ENCODE measurements around the gene NRCAM.
A peak's percentile ranks its signal among the peaks of the same experiment; 100 is the strongest.

The NRCAM gene

DNA sequence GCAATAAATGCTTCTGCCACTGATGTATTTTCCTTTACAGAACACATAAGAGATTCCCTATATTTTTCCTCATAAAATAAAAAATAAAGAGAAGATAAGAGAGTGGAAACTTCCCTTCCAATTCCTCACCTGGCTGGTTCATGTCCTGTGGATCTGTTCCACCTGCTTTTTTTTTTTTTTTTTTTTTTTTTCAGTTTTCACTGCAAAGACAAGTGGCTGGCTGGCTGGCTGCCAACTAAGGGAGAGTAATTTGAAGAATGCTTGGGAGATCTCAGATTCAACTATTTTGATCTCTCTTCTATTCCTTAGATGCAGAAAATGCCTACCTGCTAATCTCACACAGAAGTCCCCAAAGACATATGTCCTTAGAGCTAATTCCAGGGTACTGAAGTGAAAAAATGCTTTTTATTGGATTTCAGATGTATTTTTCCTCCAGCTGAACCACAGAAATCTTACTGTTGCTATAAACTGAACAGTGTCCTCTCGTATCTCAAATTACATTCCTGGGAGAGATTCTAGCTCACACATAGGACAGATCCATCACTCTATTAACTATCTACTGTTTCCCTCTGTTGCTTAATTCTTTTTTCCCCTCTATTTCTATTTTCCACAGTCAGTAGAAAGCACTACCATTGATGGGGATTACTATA lies 120.8 kb downstream of the NRCAM start:
- peak; percentile 25 to 41 for DNase-seq

DNA sequence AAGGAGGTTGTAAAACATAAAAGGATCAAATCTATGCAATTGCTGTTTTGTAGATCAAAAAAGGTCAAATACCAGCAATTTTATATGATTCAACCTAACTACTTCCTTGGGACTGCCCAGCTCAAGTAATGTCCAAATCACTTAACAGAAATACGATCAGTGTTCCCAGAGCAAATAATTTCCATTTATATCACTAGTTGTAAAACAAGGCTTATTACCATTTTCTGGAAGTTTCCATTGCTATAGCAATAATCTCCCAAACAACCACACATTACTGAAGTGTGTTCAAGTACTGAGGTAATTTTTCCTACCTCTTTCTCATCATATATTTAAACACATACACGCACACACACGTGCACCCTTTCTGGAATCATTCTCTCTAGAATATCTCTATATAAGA lies 123.3 kb downstream of the NRCAM start:
- no peak for DNase-seq

DNA sequence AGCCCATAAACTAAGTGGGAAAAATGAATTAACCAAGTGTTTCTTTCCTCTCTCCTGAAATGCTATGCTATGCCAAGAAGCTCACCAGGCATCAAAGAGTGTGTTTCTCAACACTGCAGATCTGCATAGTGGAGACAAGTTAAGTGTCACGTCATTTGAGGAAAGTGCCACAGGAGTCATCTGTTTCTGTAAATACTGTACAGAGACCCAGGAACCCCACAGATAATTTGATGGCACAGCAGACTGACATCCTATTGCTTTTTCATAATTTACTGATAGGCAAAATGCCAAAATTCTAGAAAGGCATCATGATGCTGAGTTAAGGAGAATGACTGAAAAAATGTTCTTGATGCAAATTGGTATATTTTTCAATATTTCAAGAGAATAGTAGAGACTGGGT lies 124.3 kb downstream of the NRCAM start:
- no peak for DNase-seq

DNA sequence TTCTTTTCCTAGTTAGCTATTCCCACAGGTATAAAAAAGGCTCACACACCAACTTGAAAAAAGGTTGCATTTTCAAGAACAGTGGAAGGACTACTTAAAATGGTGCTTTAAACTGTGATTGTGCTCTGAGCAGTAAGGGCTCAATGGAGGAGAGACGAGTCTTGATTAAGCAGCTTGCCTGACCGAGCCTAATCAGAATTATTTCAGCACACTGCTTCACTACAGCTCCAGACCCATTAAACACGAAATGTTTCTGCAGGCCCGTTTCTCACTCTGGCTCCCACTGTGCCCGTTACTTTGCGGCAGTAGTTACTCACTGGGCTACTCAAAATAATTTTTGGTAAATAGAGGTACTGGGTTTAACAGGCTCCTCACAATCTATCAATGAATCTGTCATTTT lies 126.0 kb downstream of the NRCAM start:
- no peak for DNase-seq

DNA sequence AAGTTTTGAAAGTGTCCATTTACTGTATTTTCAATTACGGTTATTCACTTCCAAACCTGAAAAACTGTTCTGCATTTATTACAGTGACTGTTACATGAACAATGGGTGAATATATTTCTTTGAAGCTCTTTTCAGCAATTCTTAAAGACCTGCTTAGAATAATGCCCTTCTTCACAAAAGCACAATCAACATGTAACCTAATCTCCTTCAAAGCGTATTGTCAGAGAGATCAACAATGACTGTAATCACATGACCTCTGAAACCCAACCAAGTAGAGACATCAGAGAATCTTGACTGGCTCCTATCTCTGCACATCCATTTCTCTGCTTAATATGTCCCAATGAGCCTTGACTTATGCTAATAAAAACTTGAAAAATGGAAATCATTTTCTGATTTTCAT lies 126.7 kb downstream of the NRCAM start:
- DNase-seq = peak in 1 of 2 experiments; percentile 28

DNA sequence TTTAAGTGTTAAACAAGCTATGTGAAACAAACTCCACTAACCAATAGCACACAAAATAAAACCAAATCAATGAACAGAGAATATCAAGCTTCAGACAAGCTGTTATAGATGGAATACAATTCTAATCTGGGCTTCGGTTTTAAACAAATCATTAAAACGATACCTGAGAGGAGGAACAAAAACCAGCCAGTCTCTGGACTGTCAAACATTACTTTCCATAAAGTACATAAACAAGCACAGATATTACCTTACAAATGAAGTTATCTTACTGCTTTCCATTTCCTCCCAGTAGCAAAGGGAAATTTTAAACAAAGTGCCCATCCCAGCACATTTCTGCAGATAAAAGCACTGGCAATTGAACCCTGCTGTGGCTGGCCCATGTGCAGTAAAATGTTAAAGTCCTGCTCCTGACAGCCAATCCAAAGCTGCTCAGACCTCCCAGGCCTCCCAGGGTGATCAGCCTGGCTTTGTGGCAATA lies 128.0 kb downstream of the NRCAM start:
- DNase-seq = peak in 1 of 2 experiments; percentile 34

DNA sequence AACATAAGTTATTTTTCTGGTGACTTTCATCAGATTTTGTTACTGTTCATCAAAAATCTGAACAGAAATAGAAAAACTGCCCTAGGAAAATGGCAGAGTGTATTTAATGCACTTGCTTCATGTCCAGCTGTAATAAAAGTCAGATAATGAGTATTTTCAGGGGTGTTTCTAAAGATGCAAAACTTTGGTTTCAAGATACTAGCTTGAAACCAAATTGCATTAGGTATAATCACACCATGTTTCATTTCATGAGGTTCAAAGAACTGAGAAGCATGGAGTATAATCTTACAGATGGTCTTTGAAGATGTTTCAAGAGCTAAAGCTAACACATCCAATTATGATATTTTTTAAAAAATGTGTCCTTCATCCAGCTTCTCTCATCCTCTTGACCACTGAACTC lies 128.9 kb downstream of the NRCAM start:
- no peak for DNase-seq

DNA sequence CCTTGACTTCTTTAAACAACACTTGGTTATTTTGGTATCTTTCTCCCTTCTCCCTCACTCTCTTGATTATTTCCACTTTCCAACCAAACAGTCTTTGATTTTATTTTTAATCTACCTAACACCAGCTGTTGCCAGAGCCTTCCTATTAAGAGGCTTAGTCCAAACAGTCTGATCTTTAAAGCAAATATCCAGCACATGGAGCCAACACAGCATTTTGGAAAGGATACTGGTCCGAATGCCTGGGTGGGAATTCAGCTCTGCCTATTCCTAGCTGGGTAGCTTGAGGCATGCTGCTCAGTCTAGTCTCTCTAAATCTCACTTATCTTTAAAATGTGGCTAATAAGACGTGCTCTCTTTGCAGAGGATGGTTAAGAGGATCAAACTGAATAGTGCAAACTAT lies 129.3 kb downstream of the NRCAM start:
- DNase-seq = peak in 1 of 2 experiments; percentile 17

DNA sequence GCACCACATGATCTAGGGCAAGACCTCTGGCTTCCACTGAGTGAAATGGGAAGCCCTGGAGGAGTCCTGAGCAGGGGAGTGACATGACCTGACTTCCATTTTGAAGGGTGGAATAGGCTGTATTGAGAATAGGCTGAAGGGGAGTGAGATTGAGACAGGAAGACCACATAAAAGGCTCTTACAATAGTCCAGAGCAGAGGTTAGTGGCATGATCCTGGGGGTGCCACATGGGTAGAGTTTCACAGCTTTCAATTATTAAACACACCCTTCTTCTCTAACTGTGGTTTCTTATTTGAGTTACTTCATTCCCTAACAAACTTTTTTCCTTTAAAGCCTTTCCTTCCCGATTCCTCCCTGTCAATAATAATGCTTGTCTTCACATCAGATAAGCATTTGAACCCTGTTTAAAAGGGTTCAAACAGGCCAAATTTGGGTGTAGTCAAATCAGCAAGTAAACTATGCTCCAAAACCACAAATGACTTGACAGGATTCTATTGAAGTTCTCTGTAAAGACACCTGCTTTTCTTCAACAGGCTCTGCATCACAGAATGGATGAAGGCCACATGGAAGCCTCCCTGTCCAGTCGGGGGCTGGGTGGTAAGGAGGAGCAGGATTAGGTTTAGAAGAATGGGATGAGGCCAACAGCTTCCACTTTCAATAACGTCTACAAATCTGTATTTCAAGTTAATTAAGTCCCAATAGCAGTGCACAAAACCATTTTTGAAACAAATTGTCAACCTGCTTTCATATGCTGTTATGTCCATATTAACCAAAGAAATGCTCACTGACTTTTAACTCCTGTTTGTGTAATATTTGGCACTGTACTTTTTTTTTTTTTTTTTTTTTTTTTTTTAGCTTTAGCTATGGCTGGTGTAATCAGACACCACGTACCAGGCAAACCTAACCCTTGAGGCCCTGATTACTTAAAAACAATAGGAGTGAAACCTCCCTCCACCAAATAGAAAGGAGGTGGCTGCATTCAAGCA lies 131.9 kb downstream of the NRCAM start:
- DNase-seq = no peak

DNA sequence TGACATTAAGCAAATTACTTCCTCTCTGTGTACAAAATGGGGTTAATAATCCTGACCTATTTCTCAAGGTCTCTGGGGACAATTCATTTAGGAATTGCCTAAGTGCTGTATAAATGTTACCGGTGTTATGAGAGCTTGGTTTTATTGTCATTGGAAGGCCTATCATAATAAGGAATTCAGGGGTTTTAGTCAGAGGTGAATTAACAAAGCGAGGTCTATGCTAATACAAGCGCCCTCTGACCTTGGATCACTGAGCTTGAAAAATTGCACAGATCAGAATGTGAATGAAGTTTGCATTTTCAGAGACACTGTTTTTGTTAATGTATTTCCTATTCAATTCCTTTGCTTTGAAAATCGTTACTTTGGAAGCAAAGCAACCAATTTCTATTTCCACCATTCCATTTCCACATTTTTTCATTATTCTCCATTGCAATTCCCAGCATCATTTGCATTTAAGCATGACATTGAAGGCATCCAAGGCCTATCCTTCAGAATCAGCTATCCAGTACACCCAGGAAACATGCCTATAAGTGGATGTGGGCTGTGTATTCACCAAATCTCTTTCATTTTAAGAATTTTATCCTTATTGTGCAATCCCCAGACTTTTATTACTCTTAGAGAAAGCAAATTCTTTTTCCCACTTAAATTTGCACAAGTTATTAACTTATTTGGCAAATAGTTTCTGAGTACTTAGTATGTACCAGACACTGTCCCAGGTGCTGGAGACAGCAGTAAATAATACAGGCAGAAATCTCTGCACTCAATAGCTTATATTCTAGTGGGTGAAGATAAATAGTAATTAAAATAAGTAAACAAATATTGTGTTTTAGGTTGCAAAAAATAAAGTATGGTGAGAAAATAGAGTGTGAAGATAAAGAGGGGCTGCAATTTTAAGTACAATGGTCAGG lies 133.1 kb downstream of the NRCAM start:
- DNase-seq = no peak

DNA sequence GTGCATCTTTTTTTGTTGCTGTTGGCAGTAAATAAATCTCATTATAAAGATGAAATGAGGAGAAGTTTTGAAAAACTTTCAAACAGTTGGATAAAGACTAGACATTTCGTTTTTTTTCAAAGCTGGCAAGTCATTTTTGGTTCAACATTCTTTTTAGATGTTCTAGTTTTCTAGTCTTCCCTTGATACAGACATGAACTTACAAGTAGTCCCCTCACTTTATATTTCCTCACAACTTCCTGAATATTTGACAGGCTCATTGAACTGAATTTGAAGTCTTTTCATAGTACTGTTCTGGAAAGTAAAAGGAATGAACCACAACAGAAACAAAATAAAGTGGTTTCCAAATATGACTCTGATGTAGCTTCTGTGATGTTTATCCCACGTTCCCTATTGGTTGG lies 134.2 kb downstream of the NRCAM start:
- DNase-seq = no peak

DNA sequence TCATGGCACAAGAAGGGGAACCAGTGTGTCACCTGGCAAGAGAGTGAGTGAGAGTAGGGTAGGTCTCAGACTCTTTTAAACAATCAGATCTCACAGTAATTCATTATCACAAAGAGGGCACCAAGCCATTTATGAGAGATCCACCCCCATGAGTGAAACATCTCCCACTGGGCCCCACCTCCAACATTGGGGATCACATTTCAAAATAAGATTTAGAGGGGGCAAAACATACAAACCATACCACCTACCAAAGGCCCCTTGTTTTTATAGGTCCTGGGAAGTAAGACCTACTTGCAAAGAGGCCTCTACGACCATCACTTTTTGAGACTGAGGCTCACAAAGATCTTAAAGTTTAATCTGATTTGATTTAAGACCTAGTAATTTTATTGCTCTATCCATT lies 134.9 kb downstream of the NRCAM start:
- DNase-seq = no peak

DNA sequence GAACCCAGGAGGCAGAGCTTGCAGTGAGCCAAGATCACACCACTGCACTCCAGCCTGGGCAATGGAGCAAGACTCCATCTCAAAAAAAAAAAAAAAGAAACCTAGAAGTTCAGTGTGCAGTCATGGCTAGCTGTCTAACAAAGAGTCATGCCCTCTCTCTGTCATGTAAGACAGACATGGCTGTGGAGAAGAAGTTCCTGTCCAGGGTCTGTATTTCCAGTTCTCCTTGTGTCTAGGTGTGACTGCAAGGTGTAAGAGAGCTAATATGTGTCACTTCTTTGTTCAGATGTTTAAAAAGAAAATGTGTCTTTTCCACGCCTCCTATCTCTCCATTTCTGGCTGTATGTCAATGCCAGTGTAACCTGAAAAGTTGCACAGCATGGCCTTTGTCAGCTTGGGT lies 139.5 kb downstream of the NRCAM start:
- no peak for DNase-seq

DNA sequence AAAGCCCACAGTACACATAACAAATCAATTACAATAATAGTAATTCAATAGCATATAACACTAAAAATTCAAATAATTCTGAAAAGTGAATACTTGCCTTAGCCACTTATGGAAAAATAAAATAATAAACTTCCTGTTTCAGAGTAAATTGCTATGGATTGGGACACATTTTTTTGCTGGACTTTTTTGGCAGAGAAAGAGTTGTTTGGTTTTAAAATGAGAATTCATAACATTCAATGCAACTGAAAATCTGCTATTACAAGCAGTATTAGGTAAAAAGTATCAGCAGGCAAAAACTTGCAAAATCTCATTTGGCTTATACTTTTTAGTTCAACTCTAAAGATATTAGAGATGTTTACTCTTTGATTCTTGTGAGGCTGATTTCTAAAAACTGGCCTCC lies 141.7 kb downstream of the NRCAM start:
- no peak for DNase-seq

DNA sequence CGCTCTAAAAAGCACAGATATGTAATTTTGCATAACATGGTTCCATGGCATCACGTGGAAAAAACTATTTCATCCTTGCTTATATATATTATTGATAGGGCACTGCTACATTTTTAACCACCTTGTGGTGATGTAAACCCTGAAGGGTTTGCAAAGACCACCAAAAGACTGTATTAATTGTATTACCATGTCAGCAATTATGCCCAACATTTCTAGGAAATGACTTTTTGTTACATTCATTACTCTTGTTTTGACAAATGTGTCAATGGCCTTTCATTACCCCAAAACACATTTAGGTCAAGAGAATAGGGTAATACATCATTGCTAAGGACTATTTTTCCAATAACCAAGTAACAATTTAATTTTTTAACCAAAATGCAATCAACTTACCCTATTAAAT lies 142.2 kb downstream of the NRCAM start:
- DNase-seq = no peak

DNA sequence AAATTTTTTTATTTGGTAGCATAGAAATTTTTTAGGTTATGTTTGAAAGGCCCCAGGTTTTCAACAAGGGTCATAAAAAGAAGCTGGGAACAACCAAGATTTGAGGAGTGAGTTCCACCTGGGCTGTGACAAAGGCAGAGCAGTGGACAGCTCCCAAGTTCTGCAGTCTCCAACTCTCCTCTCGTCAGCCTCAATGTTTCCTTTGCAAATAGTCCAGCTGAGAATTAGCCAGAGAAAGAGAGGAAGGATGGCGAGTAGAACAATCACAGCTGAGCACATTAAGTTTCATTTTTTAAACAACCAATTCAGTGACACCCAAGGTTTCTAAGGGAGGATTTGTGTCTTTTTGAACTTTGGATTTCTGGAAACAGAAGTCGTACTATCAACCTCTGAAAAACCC lies 143.2 kb downstream of the NRCAM start:
- no peak for DNase-seq

DNA sequence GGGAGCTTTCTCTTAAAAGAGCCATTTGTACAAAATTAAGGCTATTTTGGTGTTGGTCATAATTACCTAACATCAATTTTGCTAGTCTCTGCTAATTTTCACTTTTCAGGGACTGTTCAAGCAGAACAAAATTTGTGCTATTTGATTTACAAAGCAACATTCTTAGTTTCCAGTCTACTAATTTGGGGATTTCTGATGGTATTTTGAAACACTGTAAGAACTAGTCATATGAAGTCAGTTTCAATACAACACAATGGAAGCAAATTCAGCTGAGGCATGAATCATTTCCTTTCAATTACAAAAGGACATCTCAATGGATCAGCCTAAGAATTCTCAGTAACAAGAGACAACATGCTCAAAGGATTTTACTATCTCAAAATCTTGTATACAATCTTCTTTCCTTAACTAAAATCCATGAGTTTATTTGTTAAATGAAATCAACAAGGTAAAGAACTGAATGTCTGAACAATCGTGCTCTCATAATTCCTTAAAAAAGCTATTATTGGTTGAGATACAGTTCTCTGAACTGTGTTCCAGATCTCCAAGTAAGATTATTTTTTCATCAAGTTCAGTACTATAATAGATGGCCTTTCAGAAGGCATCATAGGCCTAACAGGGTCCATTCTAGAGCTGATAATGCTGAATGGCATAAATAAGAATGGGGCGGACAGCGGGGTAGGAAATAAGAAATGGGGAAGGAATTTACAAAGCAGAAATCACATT lies 144.6 kb downstream of the NRCAM start:
- no peak for DNase-seq

DNA sequence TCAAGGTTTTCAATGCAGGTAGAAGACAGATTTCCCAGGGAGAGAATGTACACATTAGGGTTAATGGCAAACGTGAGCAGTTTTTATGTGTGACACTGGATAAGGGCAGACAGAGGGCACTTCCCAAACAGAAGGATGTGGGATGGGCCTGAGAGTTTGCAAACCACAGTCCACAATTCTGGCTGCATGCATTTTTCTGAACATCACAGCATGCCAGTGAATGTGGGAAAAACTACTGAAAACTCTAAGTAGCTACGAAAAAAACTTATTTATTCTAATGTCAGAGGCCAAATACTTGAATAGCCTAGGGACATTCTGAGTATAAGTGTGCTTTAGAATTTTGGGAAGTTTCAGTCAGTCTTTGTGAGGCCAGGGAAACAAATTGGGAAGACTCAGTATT lies 145.9 kb downstream of the NRCAM start:
- DNase-seq = no peak

DNA sequence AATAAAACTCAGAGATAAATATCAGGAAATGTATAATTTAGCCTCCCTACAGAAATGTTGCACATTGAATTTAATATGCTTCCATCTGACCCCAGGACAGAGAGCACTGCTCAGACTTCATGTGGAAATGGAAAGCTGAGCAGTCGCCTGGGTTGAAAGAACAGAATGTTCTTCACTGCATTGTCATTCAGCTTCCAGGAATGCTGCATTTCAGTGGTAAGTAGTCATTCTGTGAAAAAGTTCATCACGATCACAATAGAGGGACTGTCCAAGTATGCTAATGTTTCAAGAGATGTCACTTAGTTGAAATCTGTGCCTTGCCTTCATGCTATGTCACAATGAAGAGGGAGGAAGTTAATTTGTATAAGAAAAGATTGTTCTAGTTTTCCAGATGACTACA lies 147.3 kb downstream of the NRCAM start:
- no peak for DNase-seq

DNA sequence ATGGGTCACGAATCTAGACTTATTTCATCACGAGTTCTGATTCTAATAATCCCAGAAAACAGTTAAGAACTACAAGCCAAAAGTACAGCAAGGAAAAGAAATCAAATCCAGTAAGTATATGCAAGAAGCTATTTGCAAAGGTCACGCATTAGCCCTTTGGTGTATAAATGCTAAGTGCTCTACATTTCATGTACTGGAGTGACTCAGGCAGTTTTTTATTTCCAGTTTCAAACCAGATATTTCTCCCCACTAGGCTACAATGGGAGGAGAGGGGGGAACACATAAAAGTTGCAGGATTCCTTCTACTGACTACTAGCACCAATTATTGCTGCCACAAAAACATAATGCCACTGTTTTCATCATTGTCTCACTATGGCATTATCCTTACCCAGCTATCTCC lies 148.0 kb downstream of the NRCAM start:
- DNase-seq = no peak

DNA sequence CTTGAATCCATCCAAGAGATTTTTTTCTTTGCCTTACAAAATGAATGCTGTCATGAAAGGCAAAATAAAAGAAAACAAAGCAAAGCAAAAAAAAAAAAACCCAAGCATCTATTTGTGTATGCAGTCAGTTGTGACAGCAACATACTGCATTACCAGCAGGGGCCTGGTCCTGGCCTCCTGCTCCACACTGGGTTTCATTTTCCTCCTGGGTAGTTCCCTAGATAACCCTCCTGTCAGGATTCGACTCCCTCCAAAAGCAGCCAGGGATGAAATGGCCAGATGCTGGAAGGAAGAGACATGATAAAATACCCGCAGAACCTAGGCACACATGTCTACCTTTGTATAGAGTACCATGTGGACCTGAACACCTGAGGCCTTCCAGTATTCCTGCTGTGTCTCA lies 148.6 kb downstream of the NRCAM start:
- no peak for DNase-seq

DNA sequence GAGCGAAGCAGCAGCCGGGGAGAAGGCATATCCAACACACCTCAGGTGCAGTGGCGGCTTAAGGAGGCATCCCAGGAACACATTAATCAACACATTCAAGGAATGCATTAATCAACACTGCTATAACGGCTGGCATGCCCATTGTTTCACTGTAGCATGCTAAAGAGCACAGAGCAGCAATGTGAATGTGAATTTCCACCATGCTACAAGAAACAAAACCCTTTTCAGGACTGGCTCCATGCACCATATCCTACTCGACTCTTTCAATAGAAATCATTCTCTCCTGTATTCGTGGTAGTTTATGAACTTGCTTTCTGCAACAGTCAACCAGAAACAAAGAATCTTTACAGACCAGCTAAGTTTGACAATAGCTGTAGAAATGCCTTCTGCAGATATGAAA lies 149.0 kb downstream of the NRCAM start:
- DNase-seq = no peak
